HEK293T (cell line): ENCODE results near the gene EPHB1.

Experiments used
- BHLHE40 ChIP-seq: fragments of 450-650 bp; IDR thresholded peaks from 2 replicates; pipeline ENCODE4 v1.6.1; 2016; ENCODE audit warnings: mild to moderate bottlenecking, moderate library complexity, borderline replicate concordance
- ELF4 ChIP-seq: fragments of 450-650 bp; IDR thresholded peaks from 2 replicates; pipeline ENCODE4 v1.6.1; 2017; ENCODE audit warnings: antibody characterized with exemption
- FOXA1 ChIP-seq: fragments of 450-650 bp; IDR thresholded peaks from 2 replicates; pipeline ENCODE4 v1.6.1; 2016; ENCODE audit warnings: mild to moderate bottlenecking
- FOXK2 ChIP-seq: fragments of 450-650 bp; IDR thresholded peaks from 2 replicates; pipeline ENCODE4 v1.6.1; 2016; ENCODE audit warnings: mild to moderate bottlenecking
- FOXM1 ChIP-seq: fragments of 450-650 bp; IDR thresholded peaks from 2 replicates; pipeline ENCODE4 v1.6.1; 2017; ENCODE audit warnings: mild to moderate bottlenecking, borderline replicate concordance
- HDGF ChIP-seq: fragments of 450-650 bp; IDR thresholded peaks from 2 replicates; pipeline ENCODE4 v1.6.1; 2017; ENCODE audit warnings: antibody characterized with exemption, borderline replicate concordance
- L3MBTL2 ChIP-seq: fragments of 450-650 bp; conservative IDR thresholded peaks from 2 replicates; pipeline ENCODE4 v1.6.1; 2016; ENCODE audit warnings: mild to moderate bottlenecking
- LEF1 ChIP-seq: fragments of 450-650 bp; IDR thresholded peaks from 2 replicates; pipeline ENCODE4 v1.6.1; 2017; ENCODE audit warnings: mild to moderate bottlenecking, borderline replicate concordance
- NFRKB ChIP-seq: fragments of 450-650 bp; IDR thresholded peaks from 2 replicates; pipeline ENCODE4 v1.6.1; 2016; ENCODE audit warnings: mild to moderate bottlenecking, moderate library complexity
- PKNOX1 ChIP-seq: fragments of 450-650 bp; IDR thresholded peaks from 2 replicates; pipeline ENCODE4 v1.6.1; 2016
- SP1 ChIP-seq: fragments of 450-650 bp; IDR thresholded peaks from 2 replicates; pipeline ENCODE4 v1.6.1; 2017
- SUZ12 ChIP-seq: fragments of 450-650 bp; IDR thresholded peaks from 2 replicates; pipeline ENCODE4 v1.6.1; 2016; ENCODE audit warnings: mild to moderate bottlenecking
- TARDBP ChIP-seq: fragments of 450-650 bp; IDR thresholded peaks from 2 replicates; pipeline ENCODE4 v1.6.1; 2016
- ZNF384 ChIP-seq: fragments of 450-650 bp; IDR thresholded peaks from 2 replicates; pipeline ENCODE4 v1.6.1; 2016

- TF ChIP-seq FOXM1 = no peak
- no peak for TF ChIP-seq PKNOX1
- TF ChIP-seq FOXK2 = no peak
- no peak for TF ChIP-seq BHLHE40
- no peak for TF ChIP-seq L3MBTL2
- no peak for TF ChIP-seq HDGF
- TF ChIP-seq SP1 = no peak
- no peak for TF ChIP-seq TARDBP
- TF ChIP-seq LEF1 = no peak
- TF ChIP-seq ZNF384 = no peak
- TF ChIP-seq ELF4 = no peak
- TF ChIP-seq NFRKB = no peak
- no peak for TF ChIP-seq SUZ12
- no peak for TF ChIP-seq FOXA1
Observed at GRCh38 chr3:135083756-135084155, 288.7 kb downstream of the EPHB1 start.
